ENCODE data around the gene PIH1D1. TPM values are rescaled to one million over a fixed set of nuclear protein-coding genes. Genes with fewer than 3 reads are reported as not detected.
A peak's percentile ranks its signal among the peaks of the same experiment; 100 is the strongest.

Gene PIH1D1
- total and polyA plus RNA-seq, 3 experiments from 2014 or later, result 81.8 to 138 (median 132) TPM

GRCh38 chr19:49403404-49404187, 48.0 kb downstream of the PIH1D1 start:
- DNase-seq, result peak in 1 of 5 donors; percentile 13
- Histone ChIP-seq H3K4me1 (ENCODE audit: insufficient read depth, low read length) (peaks cover 11% of the 10 kb centered on the region), H3K4me3 (ENCODE audit: low read length) (no peak overlapping the region), H3K9me3 (ENCODE audit: low read length) (no peaks in the 10 kb centered on the region), H3K36me3 (ENCODE audit: insufficient read depth, low read length) (no peaks in the 10 kb centered on the region), H3K27ac (ENCODE audit: low read depth, low read length) (no peak overlapping the region), H3K27me3 (ENCODE audit: insufficient read depth, low read length, poor library complexity, severe bottlenecking) (no peaks in the 10 kb centered on the region)
- Mint-ChIP-seq H3K27me3 (peaks cover 0 to 5% of the 10 kb centered on the region in 2 donors), H3K9me3 (no peaks in the 10 kb centered on the region), H3K4me3 (no peak overlapping the region), H3K4me1 (peaks cover 10 to 20% (median 17%) of the 10 kb centered on the region in 3 donors), H3K27ac (no peak overlapping the region), H3K36me3 (peaks cover 0 to 2% (median 0%) of the 10 kb centered on the region in 3 donors)
- POLR2A ChIA-PET, result no interaction called here
- CTCF ChIA-PET, result interaction anchor here (1.0 to 1.6 kb wide), 2 partner anchors 11 to 73 kb away, joined by 3 to 5 read pairs; no protein-coding TSS in a partner anchor

GRCh38 chr19:49400029-49400428, 51.6 kb downstream of the PIH1D1 start:
- Histone ChIP-seq H3K4me1 (ENCODE audit: insufficient read depth, low read length) (peaks cover 7% of the 10 kb centered on the region), H3K27ac (ENCODE audit: low read depth, low read length) (no peak overlapping the region), H3K27me3 (ENCODE audit: insufficient read depth, low read length, poor library complexity, severe bottlenecking) (no peaks in the 10 kb centered on the region), H3K9me3 (ENCODE audit: low read length) (no peaks in the 10 kb centered on the region), H3K4me3 (ENCODE audit: low read length) (no peak overlapping the region), H3K36me3 (ENCODE audit: insufficient read depth, low read length) (no peaks in the 10 kb centered on the region)
- Mint-ChIP-seq H3K36me3 (peaks cover 0 to 3% (median 0%) of the 10 kb centered on the region in 3 donors), H3K9me3 (no peaks in the 10 kb centered on the region), H3K27me3 (peaks cover 0 to 8% of the 10 kb centered on the region in 2 donors), H3K4me3 (no peak overlapping the region), H3K27ac (no peak overlapping the region), H3K4me1 (peaks cover 5 to 10% (median 8%) of the 10 kb centered on the region in 3 donors)
- DNase-seq, result peak in 1 of 5 donors; percentile 9
- POLR2A ChIA-PET, result interaction anchor here (0.7 kb wide), 1 partner anchor 35 kb away, joined by 8 read pairs; no protein-coding TSS in a partner anchor
- CTCF ChIA-PET, result no interaction called here

GRCh38 chr19:49398931-49399330, 52.7 kb downstream of the PIH1D1 start:
- no peaks in the 10 kb centered on the region for H3K9me3 ChIP-seq (ENCODE audit: low read length)
- ChIA-PET CTCF (no interaction called here), POLR2A (no interaction called here)
- H3K4me3 ChIP-seq (ENCODE audit: low read length), result no peak overlapping the region
- Mint-ChIP-seq H3K27me3 (peaks cover 0 to 6% of the 10 kb centered on the region in 2 donors), H3K36me3 (peaks cover 0 to 3% (median 0%) of the 10 kb centered on the region in 3 donors), H3K9me3 (no peaks in the 10 kb centered on the region), H3K4me1 (peaks cover 5 to 10% (median 5%) of the 10 kb centered on the region in 3 donors), H3K4me3 (no peak overlapping the region), H3K27ac (peak overlapping the region in 3 of 8 donors; percentile 18 to 47 (median 26))
- H3K27me3 ChIP-seq (ENCODE audit: insufficient read depth, low read length, poor library complexity, severe bottlenecking), result no peaks in the 10 kb centered on the region
- peak in 1 of 5 donors; percentile 23 for DNase-seq
- H3K4me1 ChIP-seq (ENCODE audit: insufficient read depth, low read length), result peaks cover 7% of the 10 kb centered on the region
- H3K36me3 ChIP-seq (ENCODE audit: insufficient read depth, low read length), result no peaks in the 10 kb centered on the region
- H3K27ac ChIP-seq (ENCODE audit: low read depth, low read length), result no peak overlapping the region

- H3K9me3 ChIP-seq (ENCODE audit: low read length), result no peaks in the 10 kb centered on the region
- Mint-ChIP-seq H3K4me3 (no peak overlapping the region), H3K36me3 (peaks cover 0 to 3% (median 0%) of the 10 kb centered on the region in 3 donors), H3K27me3 (peaks cover 0 to 6% of the 10 kb centered on the region in 2 donors), H3K4me1 (peaks cover 5 to 10% (median 5%) of the 10 kb centered on the region in 3 donors), H3K9me3 (no peaks in the 10 kb centered on the region), H3K27ac (peak overlapping the region in 4 of 8 donors; percentile 18 to 96 (median 54))
- ChIA-PET POLR2A (no interaction called here), CTCF (interaction anchor here (1.9 kb wide), 1 partner anchor 72 kb away, joined by 5 read pairs; no protein-coding TSS in a partner anchor)
- no peak overlapping the region for H3K4me3 ChIP-seq (ENCODE audit: low read length)
- H3K27me3 ChIP-seq (ENCODE audit: insufficient read depth, low read length, poor library complexity, severe bottlenecking), result no peaks in the 10 kb centered on the region
- DNase-seq, result no peak
- peaks cover 7% of the 10 kb centered on the region for H3K4me1 ChIP-seq (ENCODE audit: insufficient read depth, low read length)
- no peak overlapping the region for H3K27ac ChIP-seq (ENCODE audit: low read depth, low read length)
- H3K36me3 ChIP-seq (ENCODE audit: insufficient read depth, low read length), result no peaks in the 10 kb centered on the region
Observed at GRCh38 chr19:49398001-49398615, 53.5 kb downstream of the PIH1D1 start.

- H3K4me3 Mint-ChIP-seq, result no peak overlapping the region
- peaks cover 8 to 14% (median 9%) of the 10 kb centered on the region in 3 donors for H3K4me1 Mint-ChIP-seq
- H3K27ac Mint-ChIP-seq, result no peak overlapping the region
- peaks cover 0 to 6% of the 10 kb centered on the region in 2 donors for H3K27me3 Mint-ChIP-seq
- POLR2A ChIA-PET, result interaction anchor here (0.7 kb wide), 2 partner anchors 40 to 50 kb away, joined by 4 to 9 read pairs; no protein-coding TSS in a partner anchor
- Histone ChIP-seq H3K4me1 (ENCODE audit: insufficient read depth, low read length) (peaks cover 11% of the 10 kb centered on the region), H3K4me3 (ENCODE audit: low read length) (no peak overlapping the region), H3K9me3 (ENCODE audit: low read length) (no peaks in the 10 kb centered on the region), H3K36me3 (ENCODE audit: insufficient read depth, low read length) (no peaks in the 10 kb centered on the region), H3K27ac (ENCODE audit: low read depth, low read length) (no peak overlapping the region), H3K27me3 (ENCODE audit: insufficient read depth, low read length, poor library complexity, severe bottlenecking) (no peaks in the 10 kb centered on the region)
- peaks cover 0 to 3% (median 0%) of the 10 kb centered on the region in 3 donors for H3K36me3 Mint-ChIP-seq
- CTCF ChIA-PET, result interaction anchor here (1.9 kb wide), 1 partner anchor 73 kb away, joined by 5 read pairs; no protein-coding TSS in a partner anchor
- H3K9me3 Mint-ChIP-seq, result no peaks in the 10 kb centered on the region
- no peak for DNase-seq
Observed at GRCh38 chr19:49396738-49397505, 54.7 kb downstream of the PIH1D1 start.

Other genes with a start within 250 kb of the PIH1D1 start
- 1 to 10 TPM; 1.1 to 1.2 TPM for gene SLC6A16, start 126.6 kb downstream of the PIH1D1 start, total RNA-seq
- gene SLC6A16, start 126.6 kb downstream of the PIH1D1 start, polyA plus RNA-seq, result 1.7 TPM
- 100 to 1,000 TPM; 116 to 127 TPM for gene CD37, start 116.4 kb downstream of the PIH1D1 start, total RNA-seq
- gene CD37, start 116.4 kb downstream of the PIH1D1 start, polyA plus RNA-seq, result 188 TPM
- gene TEAD2, start 89.4 kb downstream of the PIH1D1 start, total RNA-seq, result not detected
- gene TEAD2, start 89.4 kb downstream of the PIH1D1 start, polyA plus RNA-seq, result not detected
- gene DKKL1, start 87.9 kb downstream of the PIH1D1 start, total RNA-seq, result not detected
- gene DKKL1, start 87.9 kb downstream of the PIH1D1 start, polyA plus RNA-seq, result not detected
- under 1 TPM in 1 of 2 experiments, not detected in 1; 0.31 TPM for gene KASH5, start 63.6 kb downstream of the PIH1D1 start, total RNA-seq
- gene KASH5, start 63.6 kb downstream of the PIH1D1 start, polyA plus RNA-seq, result not detected
- not detected for gene PTH2, start 28.4 kb downstream of the PIH1D1 start, total RNA-seq
- gene PTH2, start 28.4 kb downstream of the PIH1D1 start, polyA plus RNA-seq, result not detected
- not detected for gene GFY, start 26.4 kb downstream of the PIH1D1 start, total RNA-seq
- not detected for gene GFY, start 26.4 kb downstream of the PIH1D1 start, polyA plus RNA-seq
- under 1 TPM; 0.07 to 0.09 TPM for gene SLC17A7, start 10.3 kb downstream of the PIH1D1 start, total RNA-seq
- gene SLC17A7, start 10.3 kb downstream of the PIH1D1 start, polyA plus RNA-seq, result not detected
- 10 to 100 TPM; 46.7 to 51.8 TPM for gene ALDH16A1, start 1.4 kb upstream of the PIH1D1 start, total RNA-seq
- 32.5 TPM for gene ALDH16A1, start 1.4 kb upstream of the PIH1D1 start, polyA plus RNA-seq
- gene FLT3LG, start 22.4 kb upstream of the PIH1D1 start, total RNA-seq, result 10 to 100 TPM; 63.9 to 71.5 TPM
- 148 TPM for gene FLT3LG, start 22.4 kb upstream of the PIH1D1 start, polyA plus RNA-seq
- gene RPL13A, start 35.8 kb upstream of the PIH1D1 start, total RNA-seq, result 1,000 to 10,000 TPM; 3,865 to 3,912 TPM
- 2,679 TPM for gene RPL13A, start 35.8 kb upstream of the PIH1D1 start, polyA plus RNA-seq
- gene RPS11, start 44.6 kb upstream of the PIH1D1 start, total RNA-seq, result 1,000 to 10,000 TPM; 2,863 to 2,871 TPM
- gene RPS11, start 44.6 kb upstream of the PIH1D1 start, polyA plus RNA-seq, result 1,959 TPM
- gene FCGRT, start 60.8 kb upstream of the PIH1D1 start, total RNA-seq, result 10 to 100 TPM; 16.2 to 16.3 TPM
- gene FCGRT, start 60.8 kb upstream of the PIH1D1 start, polyA plus RNA-seq, result 52.4 TPM
- gene RCN3, start 76.2 kb upstream of the PIH1D1 start, total RNA-seq, result 1 to 10 TPM; 1.4 to 1.7 TPM
- 2.1 TPM for gene RCN3, start 76.2 kb upstream of the PIH1D1 start, polyA plus RNA-seq
- gene NOSIP, start 128.7 kb upstream of the PIH1D1 start, total RNA-seq, result 10 to 100 TPM; 62.5 to 64.3 TPM
- gene NOSIP, start 128.7 kb upstream of the PIH1D1 start, polyA plus RNA-seq, result 414 TPM
- 1 to 10 TPM; 1.2 TPM for gene PRRG2, start 129.5 kb upstream of the PIH1D1 start, total RNA-seq
- gene PRRG2, start 129.5 kb upstream of the PIH1D1 start, polyA plus RNA-seq, result 0.24 TPM
- 10 to 100 TPM; 25.9 to 27.5 TPM for gene PRR12, start 139.4 kb upstream of the PIH1D1 start, total RNA-seq
- gene PRR12, start 139.4 kb upstream of the PIH1D1 start, polyA plus RNA-seq, result 0.81 TPM
- gene RRAS, start 188.3 kb upstream of the PIH1D1 start, total RNA-seq, result 1 to 10 TPM; 5.3 to 5.8 TPM
- 16.0 TPM for gene RRAS, start 188.3 kb upstream of the PIH1D1 start, polyA plus RNA-seq
- gene SCAF1, start 190.4 kb upstream of the PIH1D1 start, total RNA-seq, result 10 to 100 TPM; 79.2 to 79.7 TPM
- 3.2 TPM for gene SCAF1, start 190.4 kb upstream of the PIH1D1 start, polyA plus RNA-seq
- gene IRF3, start 214.0 kb upstream of the PIH1D1 start, total RNA-seq, result 100 to 1,000 TPM; 118 to 127 TPM
- gene IRF3, start 214.0 kb upstream of the PIH1D1 start, polyA plus RNA-seq, result 81.7 TPM
- gene BCL2L12, start 214.1 kb upstream of the PIH1D1 start, total RNA-seq, result 10 to 100 TPM; 68.2 to 70.9 TPM
- 18.9 TPM for gene BCL2L12, start 214.1 kb upstream of the PIH1D1 start, polyA plus RNA-seq
- gene PRMT1, start 225.5 kb upstream of the PIH1D1 start, total RNA-seq, result 100 to 1,000 TPM; 529 to 537 TPM
- gene PRMT1, start 225.5 kb upstream of the PIH1D1 start, polyA plus RNA-seq, result 135 TPM
- 1 to 10 TPM; 6.9 to 7.2 TPM for gene ADM5, start 237.8 kb upstream of the PIH1D1 start, total RNA-seq
- gene ADM5, start 237.8 kb upstream of the PIH1D1 start, polyA plus RNA-seq, result 0.91 TPM
- under 1 TPM; 0.66 to 0.84 TPM for gene CPT1C, start 239.3 kb upstream of the PIH1D1 start, total RNA-seq
- not detected for gene CPT1C, start 239.3 kb upstream of the PIH1D1 start, polyA plus RNA-seq

Data from CD8-positive, alpha-beta memory T cell (primary cell).